Fibroblast of lung (primary cell): ENCODE measurements around the gene LPAR6. TPM values are rescaled to one million over a fixed set of nuclear protein-coding genes. Genes with fewer than 3 reads are reported as not detected.
"Not testable (repeated sequence)": the region's sequence is repeated elsewhere in the genome, so short reads cannot be mapped to it uniquely, and the experiment has no call there.

ENCODE experiments used
- DNase-seq, 2 donors: peaks; one replicate each; pipeline versions ENCODE4 v3.0.0 to v3.0.0-alpha.2; 2010; ENCODE audit warnings: low read depth in 2 of 2
- H2AFZ ChIP-seq: 2 replicates; pipeline ENCODE4 v1.5.1; 2012; ENCODE audit warnings: low read length, control low read depth, inconsistent platforms
- H3K27ac ChIP-seq: 2 replicates; pipeline ENCODE4 v1.5.1; 2011; ENCODE audit warnings: low read length, control low read depth; ENCODE audit not compliant: insufficient read depth
- H3K27me3 ChIP-seq: 2 replicates; pipeline ENCODE4 v1.5.1; 2011; ENCODE audit warnings: mild to moderate bottlenecking, low read length; ENCODE audit not compliant: control insufficient read depth, insufficient read depth
- H3K36me3 ChIP-seq: 2 replicates; pipeline ENCODE4 v1.5.1; 2011; ENCODE audit warnings: low read length; ENCODE audit not compliant: control insufficient read depth, insufficient read depth
- H3K4me1 ChIP-seq: 2 replicates; pipeline ENCODE4 v1.5.1; 2011; ENCODE audit warnings: low read length; ENCODE audit not compliant: control insufficient read depth, insufficient read depth; ENCODE audit errors: extremely low read depth
- H3K4me2 ChIP-seq: 2 replicates; pipeline ENCODE4 v1.5.1; 2011; ENCODE audit warnings: low read length, control low read depth; ENCODE audit not compliant: insufficient read depth; ENCODE audit errors: extremely low read depth
- H3K4me3 ChIP-seq, 4 experiments: fragments of 200-600 bp in 1 of 4; sonication (generic) in 1 of 4; replicated peaks in 1 of 4; 2 replicates each; pipeline ENCODE4 v1.5.1; 2011 to 2016; ENCODE audit warnings: low read length in 4 of 4, low read depth in 3 of 4, mild to moderate bottlenecking in 3 of 4, control low read depth in 2 of 4, inconsistent platforms in 1 of 4, mixed read lengths in 1 of 4; ENCODE audit not compliant: insufficient read depth in 1 of 4; ENCODE audit errors: control extremely low read depth in 1 of 4
- H3K79me2 ChIP-seq: 2 replicates; pipeline ENCODE4 v1.5.1; 2012; ENCODE audit warnings: mild to moderate bottlenecking, low read length, inconsistent platforms; ENCODE audit not compliant: control insufficient read depth, insufficient read depth
- H3K9ac ChIP-seq: 2 replicates; pipeline ENCODE4 v1.5.1; 2011; ENCODE audit warnings: mild to moderate bottlenecking, low read length, control low read depth; ENCODE audit not compliant: insufficient read depth
- H3K9me3 ChIP-seq: 2 replicates; pipeline ENCODE4 v1.5.1; 2012; ENCODE audit warnings: low read depth, low read length; ENCODE audit not compliant: control insufficient read depth, insufficient read depth
- H4K20me1 ChIP-seq: 2 replicates; pipeline ENCODE4 v1.5.1; 2011; ENCODE audit warnings: low read length; ENCODE audit not compliant: control insufficient read depth, insufficient read depth; ENCODE audit errors: extremely low read depth
- EZH2 ChIP-seq: IDR thresholded peaks from 2 replicates; pipeline ENCODE4 v1.5.1; 2012; ENCODE audit warnings: low read length, control low read depth, mild to moderate bottlenecking; ENCODE audit errors: missing control alignments
- polyA plus RNA-seq, 2 donors: library from polyadenylated mRNA; depleted of rRNA in 1 of 2; stranded (reverse) in 1 of 2; unstranded in 1 of 2; fragments of >200 nt; gene quantifications; 2 replicates each; pipeline ENCODE4 v1.2.1, GENCODE V29; 2011 to 2012; ENCODE audit warnings: missing spikeins in 1 of 2
- total RNA-seq: library from RNA; depleted of rRNA; stranded (reverse); fragments of >200 nt; gene quantifications from 2 replicates; pipeline ENCODE4 v1.2.1, GENCODE V29; 2014
- TF ChIP-seq, protein P1 (sequence below), 2 donors: IDR thresholded peaks in 1 of 2; conservative IDR thresholded peaks in 1 of 2; 1 replicate in 1 of 2; 2 replicates in 1 of 2; pipeline ENCODE4 v1.5.1; 2011 to 2012; ENCODE audit warnings: low read length in 2 of 2, control low read depth in 1 of 2, inconsistent platforms in 1 of 2, low read depth in 1 of 2, mild to moderate bottlenecking in 1 of 2

The LPAR6 gene
- total and polyA plus RNA-seq, 2 donors (not counting 1 experiment from before 2014, with no cell fraction given) = 6.8 to 7.6 TPM

DNA sequence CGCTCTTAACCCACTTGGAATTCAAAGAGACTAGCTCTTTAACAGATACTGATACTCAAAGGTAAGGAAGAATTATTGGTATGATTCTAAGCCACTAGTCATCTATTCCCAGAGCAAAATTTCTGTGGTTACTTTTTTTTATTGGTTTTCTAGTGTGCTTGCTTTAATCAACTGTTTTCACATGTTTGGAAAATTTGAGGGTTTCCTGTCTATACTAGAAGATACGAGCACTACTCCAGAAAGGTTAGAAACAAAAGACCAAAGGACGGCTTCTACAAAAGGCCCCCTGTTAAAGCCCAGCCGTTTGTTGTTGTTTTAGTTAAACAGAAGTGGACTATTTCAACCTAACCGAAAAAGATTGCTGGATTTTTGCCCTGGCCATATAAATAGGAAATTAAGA, 18.5 kb upstream of the LPAR6 start:
- Histone ChIP-seq H2AFZ (no peak overlapping the region), H3K27me3 (no peaks in the 10 kb centered on the region), H4K20me1 (no peaks in the 10 kb centered on the region), H3K27ac (no peak overlapping the region), H3K4me1 (peaks cover 2% of the 10 kb centered on the region), H3K4me3 (no peak overlapping the region), H3K4me2 (no peak overlapping the region), H3K36me3 (no peaks in the 10 kb centered on the region), H3K9ac (no peak overlapping the region), H3K9me3 (no peaks in the 10 kb centered on the region), H3K79me2 (no peaks in the 10 kb centered on the region)
- TF ChIP-seq, protein P1, sequence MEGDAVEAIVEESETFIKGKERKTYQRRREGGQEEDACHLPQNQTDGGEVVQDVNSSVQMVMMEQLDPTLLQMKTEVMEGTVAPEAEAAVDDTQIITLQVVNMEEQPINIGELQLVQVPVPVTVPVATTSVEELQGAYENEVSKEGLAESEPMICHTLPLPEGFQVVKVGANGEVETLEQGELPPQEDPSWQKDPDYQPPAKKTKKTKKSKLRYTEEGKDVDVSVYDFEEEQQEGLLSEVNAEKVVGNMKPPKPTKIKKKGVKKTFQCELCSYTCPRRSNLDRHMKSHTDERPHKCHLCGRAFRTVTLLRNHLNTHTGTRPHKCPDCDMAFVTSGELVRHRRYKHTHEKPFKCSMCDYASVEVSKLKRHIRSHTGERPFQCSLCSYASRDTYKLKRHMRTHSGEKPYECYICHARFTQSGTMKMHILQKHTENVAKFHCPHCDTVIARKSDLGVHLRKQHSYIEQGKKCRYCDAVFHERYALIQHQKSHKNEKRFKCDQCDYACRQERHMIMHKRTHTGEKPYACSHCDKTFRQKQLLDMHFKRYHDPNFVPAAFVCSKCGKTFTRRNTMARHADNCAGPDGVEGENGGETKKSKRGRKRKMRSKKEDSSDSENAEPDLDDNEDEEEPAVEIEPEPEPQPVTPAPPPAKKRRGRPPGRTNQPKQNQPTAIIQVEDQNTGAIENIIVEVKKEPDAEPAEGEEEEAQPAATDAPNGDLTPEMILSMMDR (conservative IDR thresholded peaks at IDR 0.05 in 1 of 2, IDR thresholded peaks at IDR 0.05 in 1 of 2; ENCODE audit: low read depth in 1 of 2, low read length in 2 of 2) = no peak
- TF ChIP-seq EZH2 = no peak
- DNase-seq = peak in 1 of 2 donors; percentile 79

DNA sequence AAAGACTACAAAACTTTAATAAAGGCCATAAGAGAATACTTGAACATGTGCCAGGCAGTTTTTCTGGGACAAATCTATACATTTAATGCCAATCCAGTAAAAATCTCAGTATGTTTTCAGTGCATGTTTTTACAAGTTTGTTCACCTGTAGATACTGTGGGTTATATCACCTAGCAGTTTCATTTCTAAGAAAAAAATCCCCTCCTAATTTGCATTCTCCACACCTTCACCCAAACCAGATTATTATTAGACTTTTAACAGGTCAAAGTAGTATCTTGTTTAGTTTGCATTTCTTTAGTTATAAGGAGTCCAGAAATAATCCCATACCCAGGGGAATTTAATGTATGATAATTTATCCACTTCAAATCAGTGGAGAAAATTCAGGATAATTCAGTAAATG, 17.0 kb upstream of the LPAR6 start:
- Histone ChIP-seq H2AFZ (no peak overlapping the region), H4K20me1 (no peaks in the 10 kb centered on the region), H3K9me3 (no peaks in the 10 kb centered on the region), H3K4me1 (peaks cover 2% of the 10 kb centered on the region), H3K36me3 (no peaks in the 10 kb centered on the region), H3K4me2 (no peak overlapping the region), H3K4me3 (no peak overlapping the region), H3K27ac (no peak overlapping the region), H3K27me3 (no peaks in the 10 kb centered on the region), H3K9ac (no peak overlapping the region), H3K79me2 (no peaks in the 10 kb centered on the region)
- DNase-seq = no peak
- no peak for TF ChIP-seq EZH2
- TF ChIP-seq, protein P1 (conservative IDR thresholded peaks at IDR 0.05 in 1 of 2, IDR thresholded peaks at IDR 0.05 in 1 of 2; ENCODE audit: low read depth in 1 of 2, low read length in 2 of 2) = no peak

DNA sequence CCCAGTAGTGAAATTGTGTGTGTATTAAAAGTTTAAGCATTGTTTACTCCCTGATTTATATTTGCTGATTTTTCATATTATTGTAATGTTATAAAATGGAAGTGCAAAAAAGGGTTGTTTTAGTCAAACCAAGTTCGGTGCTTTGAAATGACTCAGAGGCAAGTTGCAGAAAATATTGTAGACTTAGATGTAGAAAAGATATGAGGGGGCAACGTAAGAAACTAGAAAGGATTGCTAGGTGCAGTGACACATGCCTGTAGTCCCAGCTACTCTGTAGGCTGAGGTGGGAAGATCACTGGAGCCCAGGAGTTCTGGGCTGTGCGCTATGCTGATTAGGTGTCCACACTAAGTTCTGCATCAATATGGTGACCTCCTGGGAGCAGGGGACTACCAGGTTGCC, 16.1 kb upstream of the LPAR6 start:
- H4K20me1 ChIP-seq = no peaks in the 10 kb centered on the region
- no peak overlapping the region for H3K4me2 ChIP-seq
- no peak for DNase-seq
- no peaks in the 10 kb centered on the region for H3K27me3 ChIP-seq
- no peak overlapping the region for H3K4me3 ChIP-seq
- H3K4me1 ChIP-seq = peaks cover 2% of the 10 kb centered on the region
- no peaks in the 10 kb centered on the region for H3K79me2 ChIP-seq
- TF ChIP-seq, protein P1 (conservative IDR thresholded peaks at IDR 0.05 in 1 of 2, IDR thresholded peaks at IDR 0.05 in 1 of 2; ENCODE audit: low read depth in 1 of 2, low read length in 2 of 2) = no peak
- no peak for TF ChIP-seq EZH2
- H3K9ac ChIP-seq = no peak overlapping the region
- H3K36me3 ChIP-seq = no peaks in the 10 kb centered on the region
- H2AFZ ChIP-seq = no peak overlapping the region
- H3K9me3 ChIP-seq = no peaks in the 10 kb centered on the region
- no peak overlapping the region for H3K27ac ChIP-seq

DNA sequence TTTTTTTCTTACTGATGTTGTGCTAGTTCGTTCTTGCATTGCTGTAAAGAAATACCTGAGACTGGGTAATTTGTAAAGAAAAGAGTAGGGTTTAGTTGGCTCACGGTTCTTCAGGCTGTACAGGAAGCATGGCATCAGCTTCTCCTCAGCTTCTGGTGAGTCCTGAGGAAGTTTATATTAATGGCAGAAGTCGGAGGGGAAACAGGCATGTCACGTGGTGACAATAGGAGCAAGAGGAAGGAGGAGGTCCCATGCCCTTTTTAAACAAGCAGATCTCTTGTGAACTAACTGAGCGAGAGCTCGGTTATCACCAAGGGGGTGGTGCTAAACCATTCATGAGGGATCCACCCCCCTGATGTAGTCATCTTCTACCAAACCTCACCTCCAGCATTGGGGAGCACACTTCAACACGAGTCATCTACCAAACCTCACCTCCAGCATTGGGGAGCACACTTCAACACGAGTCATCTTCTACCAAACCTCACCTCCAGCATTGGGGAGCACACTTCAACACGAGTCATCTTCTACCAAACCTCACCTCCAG, 13.9 kb upstream of the LPAR6 start:
- H3K27ac ChIP-seq, DNase-seq, H3K9ac ChIP-seq, H2AFZ ChIP-seq, H3K36me3 ChIP-seq, H4K20me1 ChIP-seq, H3K79me2 ChIP-seq, H3K9me3 ChIP-seq, H3K27me3 ChIP-seq, H3K4me3 ChIP-seq, H3K4me1 ChIP-seq, H3K4me2 ChIP-seq: not testable (repeated sequence)
